MM.1S (cell line): ENCODE data around the gene DNAJC6.
A peak's percentile ranks its signal among the peaks of the same experiment; 100 is the strongest.

Source experiments
- DNase-seq: peaks from one replicate; pipeline ENCODE4 v3.0.0-alpha.2; 2015
- H2AFZ ChIP-seq: fragments of 300-600 bp; sonication (generic); 2 replicates; pipeline ENCODE4 v1.6.0; 2016; ENCODE audit warnings: antibody characterized with exemption, low read length
- H3F3A ChIP-seq: fragments of 300-600 bp; sonication (generic); 2 replicates; pipeline ENCODE4 v1.6.1; 2016; ENCODE audit warnings: mild to moderate bottlenecking, antibody characterized with exemption, low read length, moderate library complexity, mixed read lengths; ENCODE audit not compliant: insufficient read depth
- H3K27ac ChIP-seq: fragments of 300-600 bp; sonication (generic); 2 replicates; pipeline ENCODE4 v1.5.1; 2016; ENCODE audit warnings: mild to moderate bottlenecking, low read length
- H3K27me3 ChIP-seq: fragments of 300-600 bp; sonication (generic); replicated peaks from 2 replicates; pipeline ENCODE4 v1.6.0; 2016; ENCODE audit warnings: low read length; ENCODE audit not compliant: insufficient read depth
- H3K36me3 ChIP-seq: fragments of 300-600 bp; sonication (generic); replicated peaks from 2 replicates; pipeline ENCODE4 v1.6.1; 2016; ENCODE audit warnings: mild to moderate bottlenecking, low read length, mixed read lengths; ENCODE audit not compliant: insufficient read depth
- H3K4me1 ChIP-seq: fragments of 300-600 bp; sonication (generic); 2 replicates; pipeline ENCODE4 v1.6.1; 2016; ENCODE audit warnings: low read length, mixed read lengths
- H3K4me2 ChIP-seq: fragments of 300-600 bp; sonication (generic); 2 replicates; pipeline ENCODE4 v1.6.0; 2016; ENCODE audit warnings: low read depth, low read length
- H3K4me3 ChIP-seq: fragments of 300-600 bp; sonication (generic); 2 replicates; pipeline ENCODE4 v1.5.1; 2016; ENCODE audit warnings: low read length, mixed read lengths
- H3K79me2 ChIP-seq: fragments of 300-600 bp; sonication (generic); 2 replicates; pipeline ENCODE4 v1.6.1; 2016; ENCODE audit warnings: mixed run types, low read length, mixed read lengths
- H3K9ac ChIP-seq: fragments of 300-600 bp; sonication (generic); 2 replicates; pipeline ENCODE4 v1.6.1; 2016; ENCODE audit warnings: low read length, mixed read lengths
- H3K9me2 ChIP-seq: fragments of 300-600 bp; sonication (generic); replicated peaks from 2 replicates; pipeline ENCODE4 v1.6.1; 2016; ENCODE audit warnings: mild to moderate bottlenecking, low read length, mixed read lengths; ENCODE audit not compliant: insufficient read depth
- H3K9me3 ChIP-seq: fragments of 300-600 bp; sonication (generic); replicated peaks from 2 replicates; pipeline ENCODE4 v1.6.1; 2016; ENCODE audit warnings: mild to moderate bottlenecking, low read length, mixed read lengths; ENCODE audit not compliant: insufficient read depth
- H4K20me1 ChIP-seq: fragments of 300-600 bp; sonication (generic); 2 replicates; pipeline ENCODE4 v1.6.1; 2016; ENCODE audit warnings: mild to moderate bottlenecking, low read length, moderate library complexity, mixed read lengths; ENCODE audit not compliant: insufficient read depth
- CTCF ChIP-seq: fragments of 300-600 bp; sonication (generic); IDR thresholded peaks from 2 replicates; pipeline ENCODE4 v1.5.1; 2016; ENCODE audit warnings: antibody characterized with exemption, low read length, mixed read lengths
- EZH2 ChIP-seq: fragments of 300-600 bp; sonication (generic); optimal IDR thresholded peaks from 2 replicates; pipeline ENCODE3; 2017; ENCODE audit warnings: low read depth, mild to moderate bottlenecking, antibody characterized with exemption, low read length, mixed read lengths
- EZH2phosphoT487 ChIP-seq: fragments of 300-600 bp; sonication (generic); IDR thresholded peaks from 2 replicates; pipeline ENCODE4 v1.6.1; 2018; ENCODE audit warnings: antibody characterized with exemption, low read length

DNAJC6 gene

GRCh38 chr1:65429078-65429477 is 119.7 kb downstream of the DNAJC6 start:
- no peaks in the 10 kb centered on the region for H3K36me3 ChIP-seq
- no peaks in the 10 kb centered on the region for H3K4me1 ChIP-seq
- H3K27ac ChIP-seq = no peak overlapping the region
- H4K20me1 ChIP-seq = no peaks in the 10 kb centered on the region
- no peak for TF ChIP-seq EZH2
- TF ChIP-seq EZH2phosphoT487 = no peak
- no peak for TF ChIP-seq CTCF
- no peak overlapping the region for H2AFZ ChIP-seq
- no peaks in the 10 kb centered on the region for H3K9me3 ChIP-seq
- no peaks in the 10 kb centered on the region for H3K27me3 ChIP-seq
- H3K9ac ChIP-seq = no peak overlapping the region
- H3K4me3 ChIP-seq = no peak overlapping the region
- DNase-seq = no peak
- peaks cover under 1% of the 10 kb centered on the region; the same call in 1 of the 2 replicates for H3K79me2 ChIP-seq
- no peaks in the 10 kb centered on the region for H3F3A ChIP-seq
- no peaks in the 10 kb centered on the region for H3K9me2 ChIP-seq
- no peak overlapping the region for H3K4me2 ChIP-seq

GRCh38 chr1:65429806-65430205 is 120.5 kb downstream of the DNAJC6 start:
- Histone ChIP-seq H3K4me2 (no peak overlapping the region), H2AFZ (no peak overlapping the region)
- no peak for DNase-seq

GRCh38 chr1:65431111-65431705 is 121.9 kb downstream of the DNAJC6 start:
- no peaks in the 10 kb centered on the region for H3K27me3 ChIP-seq
- no peaks in the 10 kb centered on the region for H4K20me1 ChIP-seq
- H3K9me3 ChIP-seq = no peaks in the 10 kb centered on the region
- DNase-seq = peak; percentile 42
- TF ChIP-seq EZH2phosphoT487 = no peak
- peak; percentile 66 for TF ChIP-seq CTCF
- no peak overlapping the region for H3K27ac ChIP-seq
- no peak overlapping the region for H2AFZ ChIP-seq
- H3K9me2 ChIP-seq = no peaks in the 10 kb centered on the region
- H3K4me1 ChIP-seq = no peaks in the 10 kb centered on the region
- H3K4me2 ChIP-seq = no peak overlapping the region
- H3F3A ChIP-seq = no peaks in the 10 kb centered on the region
- H3K4me3 ChIP-seq = no peak overlapping the region
- no peak overlapping the region for H3K9ac ChIP-seq
- no peaks in the 10 kb centered on the region for H3K79me2 ChIP-seq
- no peaks in the 10 kb centered on the region for H3K36me3 ChIP-seq

More at GRCh38 chr1:65429806-65430205, 120.5 kb downstream of the DNAJC6 start:
- H3K27me3 ChIP-seq = no peaks in the 10 kb centered on the region
- TF ChIP-seq EZH2phosphoT487 (no peak), EZH2 (no peak), CTCF (no peak)
- H3F3A ChIP-seq = no peaks in the 10 kb centered on the region
- no peaks in the 10 kb centered on the region for H3K36me3 ChIP-seq
- no peaks in the 10 kb centered on the region for H3K9me2 ChIP-seq
- H3K4me3 ChIP-seq = no peak overlapping the region
- H3K4me1 ChIP-seq = no peaks in the 10 kb centered on the region
- H3K9ac ChIP-seq = no peak overlapping the region
- no peak overlapping the region for H3K27ac ChIP-seq
- no peaks in the 10 kb centered on the region for H3K9me3 ChIP-seq
- H4K20me1 ChIP-seq = no peaks in the 10 kb centered on the region
- H3K79me2 ChIP-seq = no peaks in the 10 kb centered on the region
